Esophagus (tissue), 2 donors: ENCODE results near the gene KSR1. TPM values are rescaled to one million over a fixed set of nuclear protein-coding genes. Genes with fewer than 3 reads are reported as not detected.
"Not testable (repeated sequence)": the region's sequence is repeated elsewhere in the genome, so short reads cannot be mapped to it uniquely, and the experiment has no call there.

Experiments
- H3K27ac ChIP-seq, 2 donors: one replicate each; pipeline ENCODE4 v1.5.1; 2013; ENCODE audit warnings: low read depth in 2 of 2, mild to moderate bottlenecking in 2 of 2, inconsistent platforms in 1 of 2, low read length in 1 of 2, moderate library complexity in 1 of 2
- H3K27me3 ChIP-seq, 2 donors: one replicate each; pipeline ENCODE4 v1.6.1; 2013; ENCODE audit warnings: low read length in 2 of 2, control low read depth in 1 of 2, mild to moderate bottlenecking in 1 of 2; ENCODE audit not compliant: insufficient read depth in 2 of 2, control insufficient read depth in 1 of 2
- H3K36me3 ChIP-seq, 2 donors: one replicate each; pipeline ENCODE4 v1.6.1; 2013; ENCODE audit warnings: low read length in 1 of 2; ENCODE audit not compliant: control insufficient read depth in 2 of 2, insufficient read depth in 2 of 2
- H3K4me1 ChIP-seq, 2 donors: one replicate each; pipeline ENCODE4 v1.6.1; 2013; ENCODE audit warnings: low read length in 1 of 2; ENCODE audit not compliant: control insufficient read depth in 2 of 2, insufficient read depth in 2 of 2
- H3K4me3 ChIP-seq, 2 donors: one replicate each; pipeline ENCODE4 v1.5.1; 2013; ENCODE audit warnings: low read length in 2 of 2, mild to moderate bottlenecking in 2 of 2, low read depth in 1 of 2, moderate library complexity in 1 of 2
- H3K9me3 ChIP-seq, 2 donors: one replicate each; pipeline ENCODE4 v1.6.1; 2013; ENCODE audit warnings: mild to moderate bottlenecking in 2 of 2, low read depth in 1 of 2, low read length in 1 of 2, moderate library complexity in 1 of 2; ENCODE audit not compliant: control insufficient read depth in 2 of 2, insufficient read depth in 1 of 2
- WGBS, 2 donors: extraction: QIAGEN DNeasy Blood & Tissue Kit; methylation state at CpG; one replicate each; pipeline ENCODE4 v1.1.7; 2013; 5-methylcytosine and 5-hydroxymethylcytosine counted together
- polyA plus RNA-seq, 2 donors: library from polyadenylated mRNA; stranded (reverse); fragments of 200-250 nt; gene quantifications; one replicate each; pipeline ENCODE4 v1.2.3, GENCODE V29; 2013
- donor health status: healthy with polysubstance abuse.
- donor health status: Bipolar disorder and iron deficiency.

Gene KSR1
- polyA plus RNA-seq, 2 donors: 35.3 to 52.4 TPM

GRCh38 chr17:27496437-27496943 lies 40.2 kb downstream of the KSR1 start:
- H3K4me1 ChIP-seq: peaks cover 0 to 17% of the 10 kb centered on the region in 2 donors
- WGBS, 2 donors: 53 to 88% methylated on average over 7 of the region's 7 CpGs

GRCh38 chr17:27496971-27497370 lies 40.7 kb downstream of the KSR1 start:
- Histone ChIP-seq H3K27ac (peak overlapping the region; percentile 24 to 90), H3K4me1 (peaks cover 0 to 17% of the 10 kb centered on the region in 2 donors), H3K36me3 (no peaks in the 10 kb centered on the region), H3K9me3 (no peaks in the 10 kb centered on the region), H3K4me3 (peak overlapping the region in 1 of 2 donors; percentile 80), H3K27me3 (no peaks in the 10 kb centered on the region)
- WGBS, 2 donors: 65 to 86% methylated on average over 9 of the region's 9 CpGs

More at GRCh38 chr17:27496437-27496943, 40.2 kb downstream of the KSR1 start:
- no peaks in the 10 kb centered on the region for H3K9me3 ChIP-seq
- H3K27me3 ChIP-seq: no peaks in the 10 kb centered on the region
- peak overlapping the region; percentile 89 to 90 for H3K27ac ChIP-seq
- H3K4me3 ChIP-seq: peak overlapping the region in 1 of 2 donors; percentile 80
- H3K36me3 ChIP-seq: no peaks in the 10 kb centered on the region

- Histone ChIP-seq H3K9me3 (no peaks in the 10 kb centered on the region), H3K4me1 (peaks cover 3 to 15% of the 10 kb centered on the region in 2 donors), H3K4me3 (no peak overlapping the region), H3K36me3 (no peaks in the 10 kb centered on the region), H3K27ac (peak overlapping the region; percentile 57 to 90), H3K27me3 (no peaks in the 10 kb centered on the region)
- 47 to 66% methylated on average over 5 of the region's 5 CpGs for WGBS, 2 donors
These were observed 41.4 kb downstream of the KSR1 start for GRCh38 chr17:27497696-27498095.

- Histone ChIP-seq H3K27me3 (no peaks in the 10 kb centered on the region), H3K4me1 (peaks cover 4 to 15% of the 10 kb centered on the region in 2 donors), H3K9me3 (no peaks in the 10 kb centered on the region), H3K27ac (peak overlapping the region; percentile 57 to 63), H3K4me3 (no peak overlapping the region), H3K36me3 (no peaks in the 10 kb centered on the region)
- WGBS, 2 donors: 86% methylated on average over 8 of the region's 8 CpGs
These were observed 42.5 kb downstream of the KSR1 start for GRCh38 chr17:27498615-27499309.

GRCh38 chr17:27499451-27500265 lies 43.4 kb downstream of the KSR1 start:
- Histone ChIP-seq H3K4me3 (no peak overlapping the region), H3K4me1 (peaks cover 9 to 15% of the 10 kb centered on the region in 2 donors), H3K9me3 (no peaks in the 10 kb centered on the region), H3K36me3 (no peaks in the 10 kb centered on the region), H3K27me3 (no peaks in the 10 kb centered on the region), H3K27ac (no peak overlapping the region)
- 84 to 89% methylated on average over 11 of the region's 11 CpGs for WGBS, 2 donors

- H3K27me3 ChIP-seq, H3K4me3 ChIP-seq, H3K9me3 ChIP-seq, H3K27ac ChIP-seq, H3K36me3 ChIP-seq: not testable (repeated sequence)
- 91 to 93% methylated on average over 3 of the region's 3 CpGs for WGBS, 2 donors
- peaks cover 9 to 13% of the 10 kb centered on the region in 2 donors for H3K4me1 ChIP-seq
These were observed 45.1 kb downstream of the KSR1 start for GRCh38 chr17:27501338-27501737.

- peaks cover 9 to 12% of the 10 kb centered on the region in 2 donors for H3K4me1 ChIP-seq
These were observed 46.5 kb downstream of the KSR1 start for GRCh38 chr17:27502526-27503324.

GRCh38 chr17:27503611-27504010 lies 47.4 kb downstream of the KSR1 start:
- Histone ChIP-seq H3K4me1 (peaks cover 9 to 12% of the 10 kb centered on the region in 2 donors), H3K4me3 (no peak overlapping the region), H3K27ac (no peak overlapping the region), H3K27me3 (no peaks in the 10 kb centered on the region), H3K9me3 (no peaks in the 10 kb centered on the region), H3K36me3 (no peaks in the 10 kb centered on the region)
- WGBS, 2 donors: 92 to 96% methylated on average over 8 of the region's 8 CpGs

More at GRCh38 chr17:27502526-27503324, 46.5 kb downstream of the KSR1 start:
- no peak overlapping the region for H3K27ac ChIP-seq
- no peak overlapping the region for H3K4me3 ChIP-seq
- H3K9me3 ChIP-seq: no peaks in the 10 kb centered on the region
- WGBS, 2 donors: 54 to 64% methylated on average over 12 of the region's 12 CpGs
- H3K36me3 ChIP-seq: no peaks in the 10 kb centered on the region
- no peaks in the 10 kb centered on the region for H3K27me3 ChIP-seq
